NCI-H1092 (cell line): ENCODE data around the gene CRYBG1.

Experiments
- DNase-seq: peaks from one replicate; lab custom pipeline; 2025; lab: John Stamatoyannopoulos, UW

CRYBG1 gene

GRCh38 chr6:106608080-106608668 is 247.7 kb downstream of the CRYBG1 start:
- DNase-seq = peak; percentile 35

GRCh38 chr6:106609699-106610098 is 249.2 kb downstream of the CRYBG1 start:
- DNase-seq = peak; percentile 17

GRCh38 chr6:106611030-106611429 is 250.5 kb downstream of the CRYBG1 start:
- DNase-seq = no peak

GRCh38 chr6:106612671-106613416 is 252.3 kb downstream of the CRYBG1 start:
- DNase-seq = no peak

- DNase-seq = no peak
These were observed 253.1 kb downstream of the CRYBG1 start for GRCh38 chr6:106613590-106613989.

- no peak for DNase-seq
These were observed 253.6 kb downstream of the CRYBG1 start for GRCh38 chr6:106614166-106614565.

GRCh38 chr6:106614592-106615257 is 254.2 kb downstream of the CRYBG1 start:
- no peak for DNase-seq

- no peak for DNase-seq
These were observed 256.8 kb downstream of the CRYBG1 start for GRCh38 chr6:106617302-106617701.

GRCh38 chr6:106617857-106618256 is 257.3 kb downstream of the CRYBG1 start:
- DNase-seq = no peak

- no peak for DNase-seq
These were observed 257.8 kb downstream of the CRYBG1 start for GRCh38 chr6:106618324-106618723.

GRCh38 chr6:106619223-106619622 is 258.7 kb downstream of the CRYBG1 start:
- no peak for DNase-seq

GRCh38 chr6:106620931-106621672 is 260.6 kb downstream of the CRYBG1 start:
- DNase-seq = no peak
